Esophagus squamous epithelium (tissue), 4 donors: Measurements from ENCODE around the gene LPP.

Source experiments
- CTCF ChIP-seq, 6 experiments: fragments of 450-650 bp in 4 of 6; fragments of 200-600 bp in 2 of 6; sonication (generic) in 2 of 6; IDR thresholded peaks; one replicate each; pipeline ENCODE4 v1.5.1; 2016 to 2019; ENCODE audit warnings: antibody characterized with exemption in 6 of 6, mild to moderate bottlenecking in 4 of 6, moderate library complexity in 4 of 6
- POLR2A ChIP-seq, 4 donors: fragments of 450-650 bp; IDR thresholded peaks; one replicate each; pipeline ENCODE4 v1.6.1; 2017; ENCODE audit warnings: antibody characterized with exemption in 4 of 4, mild to moderate bottlenecking in 4 of 4, moderate library complexity in 3 of 4

DNA sequence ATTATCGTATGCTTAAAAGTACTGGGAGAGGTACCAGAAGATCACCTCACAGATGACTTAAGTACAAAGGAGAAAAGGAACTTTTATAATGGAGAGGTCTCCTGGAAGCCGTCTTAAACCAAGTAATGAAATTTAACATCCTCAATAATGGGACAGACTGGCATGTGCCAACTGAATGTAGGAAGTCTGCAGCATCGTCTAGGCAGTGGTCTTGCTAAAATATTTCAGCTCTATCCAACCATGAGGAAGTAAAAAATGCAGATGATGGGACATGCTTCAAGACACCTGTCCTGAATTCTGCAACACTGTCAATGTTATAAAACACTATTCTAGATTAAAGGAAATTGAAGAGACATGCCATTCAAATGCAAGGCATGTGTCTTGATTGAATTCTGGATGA, 559.0 kb downstream of the LPP start:
- no peak for TF ChIP-seq CTCF (IDR thresholded peaks at IDR 0.05)
- no peak for TF ChIP-seq POLR2A (IDR thresholded peaks at IDR 0.05)
